HG03064 (cell line): ENCODE results near the gene MCF2L.

Experiments
- ATAC-seq: cut with Tn5 transposase; IDR thresholded peaks from one replicate; pipeline ENCODE4 v1.9.1; 2021; ENCODE audit warnings: low read depth; ENCODE audit not compliant: unreplicated experiment

The MCF2L gene

DNA sequence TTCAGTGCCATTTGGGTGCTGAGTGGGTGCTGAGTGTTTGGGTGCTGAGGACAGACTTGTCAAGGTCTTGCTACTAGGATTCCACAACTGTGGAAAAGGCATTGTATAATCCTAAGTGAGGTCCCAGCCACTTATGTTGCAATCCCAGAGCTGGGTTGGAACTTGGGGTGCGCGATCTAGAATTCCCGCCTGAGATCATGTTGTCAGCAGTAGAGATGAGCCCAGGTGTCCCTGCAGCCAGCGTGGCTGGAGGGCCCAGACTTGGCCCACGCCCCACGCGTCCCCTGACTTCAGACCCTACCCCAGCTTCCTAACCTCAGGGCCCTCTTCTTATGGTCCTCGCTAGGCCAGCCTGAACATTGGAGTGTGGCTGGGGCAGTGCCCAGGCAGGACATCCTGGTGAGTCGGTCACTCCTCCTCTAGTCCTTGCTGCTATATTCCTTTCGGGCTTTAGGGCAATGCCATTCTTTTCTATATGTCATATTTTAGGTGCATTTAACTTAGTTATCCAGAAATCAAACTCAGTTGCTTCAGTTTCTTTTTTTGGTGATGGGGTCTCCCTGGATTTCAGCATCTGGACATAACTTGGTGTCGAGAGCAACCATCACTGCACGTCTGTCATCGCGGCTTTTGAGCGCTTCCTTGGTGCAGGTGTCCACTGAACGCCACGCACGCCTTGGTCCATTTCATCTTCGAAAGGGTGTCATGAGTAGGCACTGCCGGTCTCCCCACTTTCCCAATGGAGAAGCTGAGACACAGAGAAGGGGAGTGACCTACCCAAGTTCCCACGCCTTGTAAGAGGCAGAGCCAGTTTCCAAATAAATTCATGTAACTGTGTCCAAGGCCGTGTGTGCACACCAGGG is 90.2 kb downstream of the MCF2L start:
- no peak for ATAC-seq

DNA sequence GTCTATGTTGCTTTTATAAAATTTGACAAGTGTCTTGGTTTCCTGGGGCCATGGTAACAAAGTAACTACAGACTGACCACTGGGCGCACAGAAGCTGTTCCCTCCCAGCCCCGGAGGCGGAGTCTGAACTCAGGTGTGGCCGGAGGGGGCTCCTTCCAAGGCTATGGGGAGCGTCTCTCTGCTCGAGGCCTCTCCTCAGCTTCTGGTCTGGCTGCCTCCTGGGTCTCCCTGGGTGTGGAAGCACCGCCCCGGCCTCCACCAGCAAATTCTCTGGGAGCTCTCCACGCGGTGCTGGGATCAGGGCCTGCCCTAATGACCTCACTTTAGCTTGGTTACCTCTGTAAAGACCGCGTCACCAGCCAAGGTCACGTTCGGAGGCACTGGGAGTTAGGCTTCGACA is 90.9 kb downstream of the MCF2L start:
- ATAC-seq = no peak

DNA sequence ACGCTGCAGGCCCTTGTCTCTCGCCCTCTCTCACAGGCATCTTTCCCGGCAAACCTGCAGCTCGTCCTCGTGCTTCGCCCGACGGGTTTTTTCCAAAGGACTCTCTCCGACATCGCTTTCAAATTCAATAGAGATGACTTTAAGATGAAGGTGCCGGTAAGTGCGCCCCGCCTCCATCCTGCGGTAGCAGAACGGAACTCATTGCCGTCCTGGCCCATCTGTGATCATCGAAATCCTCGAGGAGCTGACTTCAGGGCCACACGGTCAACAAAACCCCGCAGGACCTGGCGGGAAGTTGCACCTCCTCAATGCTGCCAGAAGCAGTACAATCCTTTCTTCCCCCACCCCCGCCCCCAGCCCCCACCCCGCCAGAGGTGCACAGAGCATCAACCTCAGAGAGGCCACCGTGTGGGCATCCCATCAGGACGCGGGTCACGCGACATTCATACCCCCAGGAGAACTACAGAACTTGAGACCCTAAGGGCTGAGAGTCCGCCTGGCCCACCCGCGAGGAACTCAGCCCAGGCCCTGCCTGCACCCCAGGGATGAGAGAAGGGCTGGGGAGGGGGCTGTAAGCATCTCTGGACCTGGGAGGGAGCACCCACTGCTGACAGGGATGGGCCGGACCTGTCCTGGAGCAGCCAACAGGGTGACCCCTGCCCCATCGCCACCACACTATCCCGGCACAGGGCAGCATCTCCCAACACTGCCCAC is 91.7 kb downstream of the MCF2L start:
- no peak for ATAC-seq

DNA sequence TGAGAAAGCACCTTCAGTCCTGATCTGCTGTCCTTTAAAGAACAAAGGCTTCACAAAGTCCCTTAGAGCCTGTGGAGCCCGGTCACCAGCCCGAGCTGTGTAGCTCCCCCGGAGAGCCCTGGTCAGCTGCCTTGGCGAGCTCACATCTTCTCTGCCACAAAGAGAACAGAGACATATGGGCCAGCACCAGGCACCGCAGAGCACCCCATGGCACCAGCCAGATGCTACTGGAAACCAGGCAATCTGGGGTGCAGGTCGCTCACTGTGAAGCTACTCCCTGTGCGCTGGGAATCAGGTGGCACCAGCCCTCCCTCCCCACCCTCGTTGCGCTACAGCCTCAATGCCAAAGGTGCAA is 92.2 kb downstream of the MCF2L start:
- no peak for ATAC-seq

DNA sequence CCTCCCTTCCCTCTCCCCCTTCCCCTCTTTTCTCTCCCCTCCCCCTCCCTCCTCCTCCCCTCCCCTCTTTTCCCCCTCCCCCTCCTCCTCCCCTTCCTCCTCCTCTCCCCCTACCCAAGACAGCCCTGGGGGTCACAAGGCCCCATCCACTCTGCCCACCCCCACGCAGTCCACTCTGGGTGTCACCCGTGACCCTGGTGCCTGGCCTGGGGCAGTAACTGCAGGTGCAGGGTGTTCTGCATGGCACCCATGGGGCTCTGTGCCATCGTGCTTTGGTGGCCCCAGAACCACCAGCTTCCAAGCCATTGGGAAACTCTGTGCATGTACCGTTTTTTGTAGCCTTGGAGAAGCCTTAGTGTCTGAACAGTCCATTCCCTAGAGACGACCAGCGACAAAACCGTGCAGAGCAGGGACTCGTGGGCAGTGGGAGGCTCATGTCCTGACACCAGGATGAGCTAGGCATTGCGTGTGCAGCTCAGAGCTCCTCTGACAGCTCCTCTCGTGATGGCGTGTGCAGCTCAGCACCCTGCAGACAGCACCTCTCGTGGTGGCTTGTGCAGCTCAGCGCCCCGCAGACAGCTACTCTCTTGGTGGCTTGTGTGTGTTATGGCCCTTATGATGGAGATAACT is 92.9 kb downstream of the MCF2L start:
- ATAC-seq = no peak

DNA sequence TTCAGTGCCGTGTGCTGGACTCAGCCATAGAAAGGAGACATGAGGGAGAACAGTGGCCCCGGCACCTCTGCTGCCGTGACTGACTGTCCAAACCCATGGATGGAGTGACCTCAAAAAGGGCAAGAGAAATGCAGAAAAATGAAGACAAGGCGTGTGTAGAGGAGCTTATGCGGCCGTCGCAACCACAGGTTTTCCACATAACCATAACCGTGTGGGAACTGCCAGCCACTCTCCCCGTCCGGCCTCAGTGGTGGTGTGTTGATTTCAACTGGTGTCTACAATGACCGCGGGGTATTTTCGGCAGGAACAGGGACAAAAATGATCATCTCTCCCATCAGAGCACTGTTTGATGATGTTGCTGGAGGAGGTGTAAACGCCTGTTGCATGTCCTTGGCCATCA is 93.7 kb downstream of the MCF2L start:
- no peak for ATAC-seq

DNA sequence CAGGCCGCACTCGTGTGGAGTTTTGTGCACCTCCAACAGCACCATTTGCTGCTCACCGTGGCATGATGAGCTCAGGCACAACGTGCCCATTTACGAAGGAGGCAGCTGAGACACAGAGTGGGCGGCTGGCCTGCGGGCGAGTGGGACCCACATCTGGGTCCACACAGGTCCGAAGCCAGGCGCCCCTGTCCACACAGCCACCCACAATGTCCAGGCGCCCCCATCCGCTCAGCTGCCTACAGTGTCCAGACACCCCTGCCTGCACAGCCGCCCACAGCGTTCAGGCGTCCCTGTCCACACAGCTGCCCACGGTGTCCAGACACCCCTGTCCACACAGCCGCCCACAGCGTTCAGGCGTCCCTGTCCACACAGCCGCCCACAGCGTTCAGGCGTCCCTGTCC is 94.1 kb downstream of the MCF2L start:
- ATAC-seq = no peak

DNA sequence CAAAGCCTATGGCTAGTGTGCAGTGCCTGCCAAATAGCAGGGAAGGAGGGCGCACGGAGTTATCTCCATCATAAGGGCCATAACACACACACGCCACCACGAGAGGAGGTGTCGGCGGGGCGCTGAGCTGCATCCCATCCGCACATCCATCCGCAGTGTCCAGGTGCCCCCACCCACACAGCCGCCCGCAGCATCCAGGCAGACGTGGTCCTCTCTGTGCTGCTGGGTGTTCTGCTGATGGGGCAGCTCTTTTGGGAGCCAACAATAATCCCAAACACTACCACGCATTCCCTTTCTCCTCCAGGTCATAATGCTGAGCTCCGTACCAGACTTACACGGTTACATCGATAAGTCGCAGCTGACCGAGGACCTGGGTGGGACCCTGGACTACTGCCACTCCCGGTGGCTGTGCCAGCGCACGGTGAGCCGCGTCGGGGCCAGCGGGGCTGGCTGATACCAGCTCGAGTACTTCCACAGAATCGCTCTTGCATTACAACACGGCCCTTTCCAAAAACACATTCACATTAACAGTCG is 95.1 kb downstream of the MCF2L start:
- no peak for ATAC-seq

DNA sequence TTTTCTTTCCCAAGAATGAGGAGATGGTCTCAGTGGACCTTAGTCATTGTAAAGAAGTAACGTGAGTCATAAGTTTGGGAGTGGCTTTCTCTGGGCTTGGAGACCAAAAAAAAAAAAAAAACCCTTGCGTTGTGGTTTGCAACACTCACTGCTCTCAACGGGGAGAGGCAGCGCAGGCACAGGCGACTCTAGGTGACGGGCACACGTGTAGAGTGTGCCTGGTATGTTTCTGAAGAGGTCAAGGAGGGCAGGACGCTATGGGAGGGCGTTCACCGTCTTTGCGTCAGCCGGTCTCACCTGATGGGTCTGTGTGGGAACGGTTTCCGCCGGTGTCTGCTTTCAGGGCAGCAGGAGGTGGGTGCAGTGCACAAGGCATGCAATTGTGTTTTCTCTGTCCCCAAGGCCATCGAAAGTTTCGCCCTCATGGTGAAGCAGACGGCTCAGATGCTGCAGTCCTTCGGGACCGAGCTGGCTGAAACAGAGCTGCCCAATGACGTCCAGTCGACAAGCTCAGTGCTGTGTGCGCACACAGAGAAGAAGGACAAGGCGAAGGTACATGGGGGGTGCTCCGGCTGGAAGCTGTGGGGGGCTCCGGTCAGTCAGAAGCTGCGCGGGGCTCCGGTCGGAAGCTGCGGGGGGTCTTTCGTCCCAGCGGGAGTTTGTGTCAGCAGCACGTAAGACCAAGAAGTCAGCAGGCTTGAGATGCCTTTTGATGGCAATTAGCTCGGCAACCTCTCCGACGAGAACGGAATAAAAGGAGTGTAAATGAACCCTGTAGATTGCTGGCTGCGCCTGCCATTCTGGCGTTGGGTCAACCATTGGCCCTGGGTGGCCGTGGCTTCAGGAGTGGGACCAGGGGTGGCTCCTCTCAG is 95.8 kb downstream of the MCF2L start:
- ATAC-seq = no peak

DNA sequence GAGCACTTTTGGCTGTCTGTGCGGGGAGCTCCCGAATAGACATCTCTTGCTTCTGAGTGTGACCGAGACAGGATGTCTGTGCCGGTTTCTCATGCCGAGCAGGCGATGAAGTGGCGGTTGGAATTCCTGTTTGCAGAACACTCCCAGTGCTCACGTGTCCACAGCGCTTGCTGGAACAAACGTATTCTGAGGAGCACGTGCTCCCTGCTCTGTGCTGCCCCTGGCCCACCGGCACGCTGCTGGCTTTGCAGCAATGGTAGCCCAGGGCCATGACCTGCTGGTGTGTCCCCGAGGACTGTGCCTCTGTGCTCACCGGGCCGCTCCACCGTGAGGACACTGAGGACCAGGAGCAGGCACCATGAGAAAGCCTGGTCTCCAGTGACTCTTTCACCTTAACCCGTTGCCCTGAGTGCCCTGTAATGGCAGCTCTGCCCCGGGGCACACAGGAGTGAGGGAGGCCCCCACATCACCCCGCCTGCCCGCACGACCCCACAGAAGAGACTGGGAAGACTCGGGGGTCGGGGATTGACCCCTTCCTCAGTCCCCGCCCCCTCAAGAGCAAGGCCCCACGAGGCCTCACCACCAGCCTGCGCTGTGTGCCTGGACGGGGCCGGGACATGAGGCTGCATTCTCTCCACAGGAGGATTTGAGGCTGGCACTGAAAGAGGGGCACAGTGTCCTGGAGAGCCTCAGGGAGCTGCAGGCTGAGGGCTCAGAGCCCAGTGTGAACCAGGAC is 96.6 kb downstream of the MCF2L start:
- no peak for ATAC-seq

DNA sequence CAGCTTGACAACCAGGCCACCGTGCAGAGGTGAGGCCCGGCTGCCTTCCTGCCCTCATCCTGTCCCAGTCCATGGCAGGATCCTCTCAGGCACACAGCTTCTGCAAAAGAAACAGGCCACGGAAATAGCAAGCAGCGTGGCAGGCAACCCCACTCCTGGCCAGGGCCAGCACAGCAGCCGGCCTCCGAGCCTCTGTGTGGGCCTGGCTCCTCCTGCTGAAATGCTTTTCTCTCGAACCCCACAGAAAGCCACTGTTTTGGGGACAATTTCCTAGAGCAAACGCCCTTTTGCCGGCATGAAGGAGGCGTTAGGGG is 97.1 kb downstream of the MCF2L start:
- no peak for ATAC-seq

DNA sequence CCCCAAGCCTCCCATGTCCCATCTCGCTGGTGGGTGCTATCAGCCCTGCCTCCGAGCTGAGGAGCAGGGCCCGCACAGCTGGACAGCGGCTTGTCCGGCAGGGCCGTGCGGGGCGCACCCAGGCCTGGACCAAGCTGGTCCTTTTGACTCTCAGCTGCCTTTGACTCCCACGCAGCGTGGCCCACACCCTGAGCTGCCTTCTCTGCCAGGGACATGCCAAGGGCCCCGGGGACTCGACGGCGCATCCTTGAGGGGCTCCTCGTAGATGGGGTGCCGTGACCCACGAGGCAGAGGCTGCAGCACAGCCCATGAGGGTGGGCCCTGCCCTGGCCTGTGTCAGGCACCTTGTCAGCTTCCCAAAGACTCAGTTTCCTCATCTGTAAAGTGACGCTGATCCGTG is 97.7 kb downstream of the MCF2L start:
- no peak for ATAC-seq

DNA sequence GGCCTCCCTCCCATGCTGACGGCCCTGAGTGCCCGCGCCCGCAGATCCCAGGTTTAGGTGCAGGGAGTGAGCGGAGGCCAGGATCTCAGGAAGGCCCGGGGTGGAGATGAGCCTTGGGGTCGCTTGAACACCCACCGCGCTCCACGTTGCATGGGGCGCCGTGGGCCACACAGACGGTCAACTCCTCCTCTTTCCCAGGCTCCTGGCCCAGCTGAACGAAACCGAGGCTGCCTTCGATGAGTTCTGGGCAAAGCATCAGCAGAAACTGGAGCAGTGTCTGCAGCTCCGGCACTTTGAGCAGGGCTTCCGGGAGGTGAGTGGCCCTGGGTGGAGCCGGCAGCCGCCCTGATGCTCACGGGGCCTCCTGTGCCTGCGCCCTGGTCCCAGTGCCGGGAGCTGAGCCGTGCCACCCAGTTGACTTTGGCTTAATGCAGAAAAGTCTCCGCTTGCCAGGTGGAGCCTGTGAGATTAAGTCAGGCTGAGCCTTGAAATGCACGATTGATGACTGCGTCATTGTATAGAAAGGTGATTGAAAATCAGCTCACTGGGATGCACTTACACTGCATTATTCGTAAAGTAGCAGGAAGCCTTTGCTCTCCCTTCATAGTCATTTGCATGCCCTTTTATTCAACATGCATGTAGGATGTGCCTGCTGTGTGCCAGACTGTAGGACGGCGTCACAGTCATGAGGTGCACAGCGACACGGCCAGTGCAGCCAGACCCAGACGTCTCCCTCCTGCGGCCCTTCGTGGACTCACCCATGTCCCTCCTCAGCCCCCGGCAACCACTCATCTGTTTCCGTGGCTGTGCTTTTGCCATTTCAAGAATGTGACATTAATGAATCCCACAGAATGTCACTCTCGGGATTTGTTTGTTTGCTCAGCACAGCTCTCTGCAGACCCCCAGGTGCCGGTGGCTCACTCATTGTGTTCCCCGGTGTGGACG is 101.1 kb downstream of the MCF2L start:
- no peak for ATAC-seq

DNA sequence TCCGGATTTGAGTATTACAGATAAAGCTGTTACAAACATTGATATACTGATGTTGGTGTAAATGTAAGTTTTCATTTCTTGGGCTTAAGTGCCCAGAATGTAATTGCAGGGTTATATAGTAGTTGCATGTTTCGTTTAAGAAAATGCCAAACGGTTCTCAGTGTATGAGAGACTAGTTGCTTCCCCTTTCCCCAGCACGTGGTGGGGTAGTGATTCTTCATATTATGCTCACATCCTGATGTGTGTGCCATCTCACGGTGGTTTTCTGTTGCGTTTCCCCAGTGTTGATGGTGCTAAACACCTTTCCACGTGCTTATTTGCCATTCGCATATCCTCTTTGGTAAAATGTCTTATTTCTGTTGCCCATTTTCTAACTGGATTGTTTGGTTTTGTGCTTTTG is 101.8 kb downstream of the MCF2L start:
- no peak for ATAC-seq

DNA sequence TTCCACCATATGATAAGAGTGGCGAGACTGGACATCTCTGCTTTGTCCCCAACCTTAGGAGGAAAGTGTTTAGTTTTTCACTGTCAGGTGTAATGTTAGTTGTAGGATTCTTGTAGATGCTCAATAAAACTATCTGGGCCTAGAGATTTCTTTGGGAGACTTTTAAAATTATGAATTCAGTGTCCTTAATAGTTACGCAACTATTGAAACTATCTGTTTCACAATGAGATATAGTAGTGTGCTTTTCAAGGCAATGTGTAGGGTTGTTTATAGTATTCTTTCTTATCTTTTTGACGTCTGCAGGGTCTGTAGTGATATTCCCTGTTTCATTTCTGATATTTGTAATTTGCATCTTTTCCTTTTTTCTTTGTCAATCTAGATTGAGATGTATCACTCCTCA is 103.4 kb downstream of the MCF2L start:
- no peak for ATAC-seq

DNA sequence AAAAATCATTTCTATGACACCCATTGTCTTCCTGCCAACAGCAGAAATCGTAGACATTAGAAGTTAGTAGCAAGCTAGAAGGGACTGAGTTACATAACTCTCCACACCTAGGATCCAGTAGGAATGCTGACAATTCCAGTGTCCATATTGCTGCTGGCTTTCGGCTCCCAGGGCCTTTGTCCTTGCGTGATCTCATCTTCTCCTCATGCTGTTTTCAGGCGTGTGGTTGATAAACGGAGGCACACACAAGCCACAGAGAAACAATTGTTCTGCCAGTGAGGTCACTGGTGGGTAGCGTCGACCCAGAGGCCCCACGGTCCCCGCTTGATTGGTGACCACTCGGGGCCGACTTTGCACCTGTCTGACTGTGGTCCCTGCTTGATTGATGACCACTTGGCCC is 104.9 kb downstream of the MCF2L start:
- ATAC-seq = no peak

DNA sequence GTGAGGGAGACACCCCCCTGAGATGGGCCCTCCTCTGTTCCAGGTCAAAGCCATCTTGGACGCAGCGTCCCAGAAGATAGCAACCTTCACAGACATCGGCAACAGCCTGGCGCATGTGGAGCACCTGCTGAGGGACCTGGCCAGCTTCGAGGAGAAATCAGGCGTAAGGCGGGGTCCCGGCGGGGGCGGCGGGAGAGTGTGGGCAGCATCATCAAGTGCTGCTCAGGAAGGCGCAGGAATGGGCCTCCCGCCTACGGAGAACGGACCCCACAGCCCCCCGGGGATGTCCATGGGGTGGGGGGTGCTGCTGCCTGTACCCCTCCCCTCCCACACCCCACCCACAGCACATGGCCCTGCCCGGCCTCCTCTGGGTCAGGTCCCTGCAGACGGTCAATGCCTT is 105.4 kb downstream of the MCF2L start:
- ATAC-seq = no peak

DNA sequence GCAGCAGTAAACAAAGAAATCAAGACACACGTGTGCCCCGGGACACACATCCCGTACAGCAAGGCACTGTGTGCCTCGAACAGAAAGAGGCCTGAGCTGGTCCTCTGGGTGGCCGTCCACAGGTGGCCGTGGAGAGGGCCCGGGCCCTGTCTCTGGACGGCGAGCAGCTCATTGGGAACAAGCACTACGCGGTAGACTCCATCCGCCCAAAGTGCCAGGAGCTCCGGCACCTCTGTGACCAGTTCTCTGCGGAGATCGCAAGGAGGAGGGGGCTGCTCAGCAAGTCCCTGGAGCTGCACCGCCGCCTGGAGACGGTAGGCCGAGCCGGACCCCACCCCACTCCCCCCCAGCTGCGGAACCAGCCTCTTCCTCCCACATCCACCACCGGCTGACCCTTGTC is 105.9 kb downstream of the MCF2L start:
- ATAC-seq = no peak

DNA sequence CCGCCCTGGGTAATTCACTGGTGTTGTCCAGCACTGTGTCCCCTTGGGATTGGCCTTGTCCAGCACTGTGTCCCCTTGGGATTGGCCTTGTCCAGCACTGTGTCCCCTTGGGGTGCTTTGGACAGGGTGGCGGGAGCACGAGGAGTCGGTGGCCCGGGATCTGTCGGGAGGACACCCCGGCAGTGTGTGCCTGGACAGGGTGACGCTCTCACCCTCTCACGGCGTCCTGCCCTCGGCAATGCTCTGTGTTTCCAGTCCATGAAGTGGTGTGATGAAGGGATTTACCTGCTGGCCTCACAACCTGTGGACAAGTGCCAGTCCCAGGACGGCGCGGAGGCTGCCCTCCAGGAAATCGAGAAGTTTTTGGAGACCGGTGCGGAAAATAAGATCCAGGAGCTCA is 106.7 kb downstream of the MCF2L start:
- ATAC-seq = no peak
